ENCODE measurements around the gene JMJD8.
"Not testable (repeated sequence)": the region's sequence is repeated elsewhere in the genome, so short reads cannot be mapped to it uniquely, and the experiment has no call there.

Gene JMJD8

GRCh38 chr16:693364-693763 lies 9.2 kb upstream of the JMJD8 start:
- Histone ChIP-seq H3K9me2 (replicated peaks; ENCODE audit: insufficient read depth, low read length) (no peaks in the 10 kb centered on the region), H4K20me1 (ENCODE audit: insufficient read depth, low read length) (no peaks in the 10 kb centered on the region), H3K36me3 (replicated peaks; ENCODE audit: insufficient read depth, low read length) (no peaks in the 10 kb centered on the region), H3K27me3 (replicated peaks; ENCODE audit: insufficient read depth, low read length) (peaks cover 62% of the 10 kb centered on the region), H3K4me3 (ENCODE audit: low read length) (no peak overlapping the region), H3K27ac (ENCODE audit: low read length) (no peak overlapping the region), H3K79me2 (ENCODE audit: low read length) (peaks cover 14% of the 10 kb centered on the region), H2AFZ (ENCODE audit: low read length) (no peak overlapping the region), H3F3A (ENCODE audit: insufficient read depth, low read length) (no peaks in the 10 kb centered on the region), H3K9ac (ENCODE audit: low read length) (no peak overlapping the region), H3K4me1 (ENCODE audit: low read length) (peaks cover 5% of the 10 kb centered on the region), H3K9me3 (replicated peaks; ENCODE audit: insufficient read depth, low read length) (no peaks in the 10 kb centered on the region), H3K4me2 (ENCODE audit: low read depth, low read length) (no peak overlapping the region)
- DNase-seq: no peak
- no peak for TF ChIP-seq EZH2 (optimal IDR thresholded peaks at IDR 0.05; ENCODE audit: low read depth, low read length)
- TF ChIP-seq, protein P1, sequence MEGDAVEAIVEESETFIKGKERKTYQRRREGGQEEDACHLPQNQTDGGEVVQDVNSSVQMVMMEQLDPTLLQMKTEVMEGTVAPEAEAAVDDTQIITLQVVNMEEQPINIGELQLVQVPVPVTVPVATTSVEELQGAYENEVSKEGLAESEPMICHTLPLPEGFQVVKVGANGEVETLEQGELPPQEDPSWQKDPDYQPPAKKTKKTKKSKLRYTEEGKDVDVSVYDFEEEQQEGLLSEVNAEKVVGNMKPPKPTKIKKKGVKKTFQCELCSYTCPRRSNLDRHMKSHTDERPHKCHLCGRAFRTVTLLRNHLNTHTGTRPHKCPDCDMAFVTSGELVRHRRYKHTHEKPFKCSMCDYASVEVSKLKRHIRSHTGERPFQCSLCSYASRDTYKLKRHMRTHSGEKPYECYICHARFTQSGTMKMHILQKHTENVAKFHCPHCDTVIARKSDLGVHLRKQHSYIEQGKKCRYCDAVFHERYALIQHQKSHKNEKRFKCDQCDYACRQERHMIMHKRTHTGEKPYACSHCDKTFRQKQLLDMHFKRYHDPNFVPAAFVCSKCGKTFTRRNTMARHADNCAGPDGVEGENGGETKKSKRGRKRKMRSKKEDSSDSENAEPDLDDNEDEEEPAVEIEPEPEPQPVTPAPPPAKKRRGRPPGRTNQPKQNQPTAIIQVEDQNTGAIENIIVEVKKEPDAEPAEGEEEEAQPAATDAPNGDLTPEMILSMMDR (IDR thresholded peaks at IDR 0.05; ENCODE audit: low read length): no peak
- TF ChIP-seq EZH2phosphoT487 (IDR thresholded peaks at IDR 0.05; ENCODE audit: low read length): no peak

- Histone ChIP-seq H3F3A (ENCODE audit: insufficient read depth, low read length) (no peaks in the 10 kb centered on the region), H4K20me1 (ENCODE audit: insufficient read depth, low read length) (no peaks in the 10 kb centered on the region), H3K9me3 (replicated peaks; ENCODE audit: insufficient read depth, low read length) (no peaks in the 10 kb centered on the region), H3K9me2 (replicated peaks; ENCODE audit: insufficient read depth, low read length) (no peaks in the 10 kb centered on the region), H3K79me2 (ENCODE audit: low read length) (peaks cover 14% of the 10 kb centered on the region), H3K4me3 (ENCODE audit: low read length) (no peak overlapping the region), H3K27me3 (replicated peaks; ENCODE audit: insufficient read depth, low read length) (peaks cover 54% of the 10 kb centered on the region), H3K36me3 (replicated peaks; ENCODE audit: insufficient read depth, low read length) (no peaks in the 10 kb centered on the region), H3K9ac (ENCODE audit: low read length) (no peak overlapping the region), H3K27ac (ENCODE audit: low read length) (no peak overlapping the region), H3K4me1 (ENCODE audit: low read length) (peaks cover 5% of the 10 kb centered on the region), H3K4me2 (ENCODE audit: low read depth, low read length) (no peak overlapping the region), H2AFZ (ENCODE audit: low read length) (no peak overlapping the region)
- no peak for DNase-seq
- TF ChIP-seq EZH2phosphoT487 (IDR thresholded peaks at IDR 0.05; ENCODE audit: low read length): no peak
- TF ChIP-seq, protein P1 (IDR thresholded peaks at IDR 0.05; ENCODE audit: low read length): no peak
- no peak for TF ChIP-seq EZH2 (optimal IDR thresholded peaks at IDR 0.05; ENCODE audit: low read depth, low read length)
These were observed 8.4 kb upstream of the JMJD8 start for GRCh38 chr16:692356-693108.

- H4K20me1 ChIP-seq (ENCODE audit: insufficient read depth, low read length); H3K4me1 ChIP-seq (ENCODE audit: low read length); H3K9ac ChIP-seq (ENCODE audit: low read length); H2AFZ ChIP-seq (ENCODE audit: low read length); H3K4me3 ChIP-seq (ENCODE audit: low read length); H3K36me3 ChIP-seq (replicated peaks; ENCODE audit: insufficient read depth, low read length); H3K9me2 ChIP-seq (replicated peaks; ENCODE audit: insufficient read depth, low read length); DNase-seq; H3K27ac ChIP-seq (ENCODE audit: low read length); H3K9me3 ChIP-seq (replicated peaks; ENCODE audit: insufficient read depth, low read length); H3K4me2 ChIP-seq (ENCODE audit: low read depth, low read length); H3F3A ChIP-seq (ENCODE audit: insufficient read depth, low read length): not testable (repeated sequence)
- Histone ChIP-seq H3K79me2 (ENCODE audit: low read length) (peaks cover 14% of the 10 kb centered on the region), H3K27me3 (replicated peaks; ENCODE audit: insufficient read depth, low read length) (peaks cover 48% of the 10 kb centered on the region)
These were observed 7.1 kb upstream of the JMJD8 start for GRCh38 chr16:691242-691641.

Measured in MM.1S (cell line).